Measurements from ENCODE around the gene CTSL.

Gene CTSL
- 6.0 to 31.4 (median 11.5) reads per million in 4 experiments for total RNA-seq

- no peak for DNase-seq
Measured at GRCh38 chr9:87725900-87726709, at the start of gene CTSL. Gene CTSL, plus strand, starts transcription at chr9:87726119. Its CDS starts 1,485 bp downstream, at chr9:87727604.

- no peak for DNase-seq
Measured at GRCh38 chr9:87676976-87677775, 48.7 kb upstream of the CTSL start.

- DNase-seq: no peak
Measured at GRCh38 chr9:87677776-87678587, 47.9 kb upstream of the CTSL start.

GRCh38 chr9:87678650-87679355 lies 47.1 kb upstream of the CTSL start:
- DNase-seq: no peak

- no peak for DNase-seq
Measured at GRCh38 chr9:87681271-87682061, 44.5 kb upstream of the CTSL start.

- no peak for DNase-seq
Measured at GRCh38 chr9:87682085-87682484, 43.8 kb upstream of the CTSL start.

GRCh38 chr9:87682618-87683017 lies 43.3 kb upstream of the CTSL start:
- no peak for DNase-seq

- no peak for DNase-seq
Measured at GRCh38 chr9:87683751-87684626, 41.9 kb upstream of the CTSL start.

- no peak for DNase-seq
Measured at GRCh38 chr9:87684627-87685219, 41.2 kb upstream of the CTSL start.

- no peak for DNase-seq
Measured at GRCh38 chr9:87685441-87685840, 40.5 kb upstream of the CTSL start.

- DNase-seq: no peak
Measured at GRCh38 chr9:87685871-87686519, 39.9 kb upstream of the CTSL start.

- DNase-seq: no peak
Measured at GRCh38 chr9:87686520-87687090, 39.3 kb upstream of the CTSL start.

GRCh38 chr9:87687207-87687606 lies 38.7 kb upstream of the CTSL start:
- DNase-seq: no peak

GRCh38 chr9:87694236-87694755 lies 31.6 kb upstream of the CTSL start:
- no peak for DNase-seq

- no peak for DNase-seq
Measured at GRCh38 chr9:87695523-87695922, 30.4 kb upstream of the CTSL start.

- no peak for DNase-seq
Measured at GRCh38 chr9:87696641-87697040, 29.3 kb upstream of the CTSL start.

GRCh38 chr9:87698069-87698809 lies 27.7 kb upstream of the CTSL start:
- no peak for DNase-seq

- DNase-seq: no peak
Measured at GRCh38 chr9:87699835-87700234, 26.1 kb upstream of the CTSL start.
